ENCODE data around the gene CDK5.

Gene CDK5

DNA sequence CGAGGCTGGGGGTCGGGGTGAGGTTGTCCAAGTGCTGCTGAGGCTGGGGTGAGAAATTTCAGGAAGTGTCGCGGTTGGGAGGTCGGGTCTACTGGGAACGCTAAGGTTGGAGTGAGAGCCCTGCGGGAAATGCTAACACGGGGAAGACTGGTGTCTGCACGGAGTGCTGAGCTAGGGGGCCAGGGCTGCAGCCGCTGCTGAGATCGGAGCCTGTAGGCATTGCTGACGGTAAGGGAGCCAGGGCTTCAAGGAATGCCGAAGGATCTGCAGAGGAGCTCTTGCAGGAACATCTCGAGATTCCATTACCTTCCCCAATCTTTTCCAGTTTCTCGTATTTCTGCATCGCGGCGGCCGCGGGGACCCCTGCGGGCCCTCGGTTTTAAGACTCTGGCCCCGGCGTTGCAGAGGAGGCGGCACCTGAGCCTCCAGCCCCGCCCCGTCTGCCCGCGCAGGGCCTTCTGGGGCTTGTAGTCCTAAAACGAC lies at the start of gene CDK5:
CDK5 (minus strand) TSS at position 392 of the 483 bp plus-strand sequence; CDS start at position 343, 49 bp downstream.
- no peak for DNase-seq (ENCODE audit: low read depth, low spot score)

GRCh38 chr7:151104411-151105235 lies 46.9 kb upstream of the CDK5 start:
- peak; percentile 42 for DNase-seq (ENCODE audit: low read depth, low spot score)

GRCh38 chr7:151103973-151104372 lies 46.3 kb upstream of the CDK5 start:
- DNase-seq (ENCODE audit: low read depth, low spot score) = no peak

DNA sequence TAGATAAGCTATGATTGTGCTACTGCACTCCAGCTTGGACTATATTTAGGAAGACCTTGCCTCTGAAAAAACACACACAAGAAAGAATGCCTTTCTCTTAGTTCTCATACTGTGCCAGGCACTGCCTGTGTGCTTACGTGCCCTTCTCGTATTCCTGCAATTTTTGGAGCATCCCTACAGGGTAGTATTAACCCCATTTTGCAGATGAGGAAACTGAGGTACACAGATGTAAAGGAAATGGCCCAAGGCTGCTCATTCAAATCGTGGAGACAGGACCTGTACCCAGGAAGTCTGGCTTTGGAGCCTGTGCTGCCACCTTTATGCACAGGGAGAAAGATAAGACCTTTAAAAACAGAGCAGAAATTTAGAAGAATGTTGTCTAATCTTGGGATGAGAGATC lies 45.3 kb upstream of the CDK5 start:
- no peak for DNase-seq (ENCODE audit: low read depth, low spot score)

DNA sequence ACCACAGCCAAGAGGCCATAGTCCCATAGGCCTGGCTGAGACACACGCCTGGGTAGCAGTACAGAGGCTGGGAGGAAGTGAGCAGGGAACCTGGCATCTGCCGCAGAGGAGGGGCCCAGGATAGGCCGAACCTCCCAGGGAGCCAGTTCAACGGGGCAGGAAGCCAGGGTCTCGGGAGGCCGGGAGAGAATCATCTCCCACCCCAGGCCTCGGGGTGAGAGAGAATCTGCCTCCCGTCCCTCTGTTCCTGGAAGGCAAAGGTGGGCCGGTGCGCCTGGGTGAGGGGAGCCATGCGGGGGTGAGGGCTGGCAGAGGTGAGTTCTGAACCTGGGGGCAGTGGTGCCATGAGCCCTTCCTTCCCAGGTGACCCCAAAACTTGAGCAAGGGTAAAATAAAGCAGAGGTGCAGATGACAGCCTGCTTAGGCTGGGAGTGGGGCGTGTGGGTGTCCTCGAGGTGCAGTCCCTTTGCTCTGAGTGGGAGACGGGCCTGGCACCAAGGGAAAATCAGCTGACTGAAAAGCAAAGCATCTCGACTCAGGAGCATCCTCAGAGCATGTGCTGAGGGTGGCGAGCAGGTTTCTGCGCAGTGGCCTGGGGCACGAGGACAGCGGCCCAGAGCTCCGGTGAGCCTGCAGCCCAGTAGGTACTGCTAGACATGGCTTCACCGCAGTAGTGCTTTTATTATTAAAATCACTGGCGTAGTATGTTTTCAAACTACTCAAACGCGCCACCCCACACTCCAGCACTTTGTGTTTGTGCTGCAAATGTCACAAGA lies 44.1 kb upstream of the CDK5 start:
- DNase-seq (ENCODE audit: low read depth, low spot score) = no peak

DNA sequence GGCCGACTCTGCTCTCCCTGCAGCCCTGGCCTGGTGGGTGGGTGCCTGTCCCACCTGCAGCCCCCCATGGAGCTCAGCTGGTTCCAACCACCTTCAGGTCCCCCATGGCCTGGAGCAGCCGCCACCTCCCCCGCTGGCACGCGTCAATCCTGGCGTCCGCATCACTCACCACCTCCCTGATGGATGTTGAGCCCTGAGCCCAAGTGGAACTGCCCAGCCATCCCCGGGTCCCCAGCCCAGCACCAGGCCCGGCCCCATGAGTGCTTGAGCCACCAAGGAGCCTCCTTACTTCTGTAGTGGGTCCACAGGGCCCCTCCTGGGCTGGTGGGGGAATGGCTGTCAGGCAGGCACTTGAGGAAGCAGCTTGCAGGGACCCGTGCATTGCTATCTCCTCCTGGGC lies 43.2 kb upstream of the CDK5 start:
- DNase-seq (ENCODE audit: low read depth, low spot score) = no peak

GRCh38 chr7:151099486-151100211 lies 42.0 kb upstream of the CDK5 start:
- no peak for DNase-seq (ENCODE audit: low read depth, low spot score)

DNA sequence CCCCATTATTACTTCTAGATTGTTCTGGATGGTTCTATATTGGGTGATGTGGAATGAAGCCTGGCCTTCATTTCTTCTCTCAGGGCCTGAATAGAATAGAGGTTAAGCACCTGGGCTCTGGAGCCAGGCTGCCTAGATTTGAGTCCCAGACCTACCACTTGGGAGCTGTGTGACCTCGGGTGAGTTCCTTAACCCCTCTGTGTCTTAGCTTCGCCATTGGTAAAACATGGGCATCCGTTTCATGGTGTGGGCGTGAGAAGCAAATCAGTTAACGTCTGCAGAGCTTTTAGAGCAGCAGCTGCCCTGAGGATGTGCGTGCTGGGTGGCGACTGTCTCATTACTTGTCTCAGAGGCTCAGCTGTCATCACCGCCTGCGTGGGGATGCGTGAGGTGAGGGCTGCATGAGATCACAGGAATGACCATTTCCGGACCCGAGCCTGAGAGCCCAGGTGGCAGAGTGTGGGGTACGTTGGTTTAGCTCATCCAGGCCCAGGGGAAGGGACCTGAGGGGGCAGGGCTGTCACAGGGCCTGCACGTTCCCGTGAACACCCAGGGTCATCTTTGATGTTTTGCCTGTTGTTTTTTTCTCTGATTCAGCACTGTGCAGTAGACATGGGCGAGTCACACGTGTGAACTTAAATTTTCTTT lies 38.3 kb upstream of the CDK5 start:
- no peak for DNase-seq (ENCODE audit: low read depth, low spot score)

DNA sequence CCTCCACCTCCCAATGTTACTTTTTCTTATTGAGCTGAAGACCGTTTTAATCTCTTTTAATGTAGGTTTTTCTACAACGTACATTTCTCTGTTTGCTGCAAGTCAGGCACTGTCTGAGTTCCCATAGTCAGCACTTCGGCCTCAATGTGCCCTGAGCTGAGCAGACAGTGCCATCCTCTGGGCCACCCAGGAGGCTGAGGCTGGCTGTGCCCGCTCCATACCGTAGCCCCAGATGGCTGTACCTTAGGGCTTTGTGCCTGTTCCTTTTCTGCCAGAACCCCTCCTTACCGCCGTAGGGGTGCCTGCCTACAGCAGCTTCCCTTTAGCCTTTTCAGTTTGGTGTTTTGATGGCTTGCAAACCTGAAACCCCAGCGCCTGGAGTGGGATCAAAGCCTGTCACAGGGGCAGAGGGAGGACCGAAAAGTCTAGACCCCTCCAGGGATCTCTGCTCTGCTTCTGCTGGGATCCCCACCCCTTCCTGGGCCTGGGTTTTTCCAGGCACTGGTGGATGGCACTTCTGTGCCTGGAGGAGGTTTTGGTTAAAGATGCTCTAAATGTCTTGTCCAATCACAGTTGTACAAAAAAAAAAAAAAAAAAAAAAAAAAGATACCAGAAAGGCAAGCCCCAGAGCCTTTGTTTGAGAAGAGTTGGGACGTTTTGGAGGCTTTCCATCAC lies 37.6 kb upstream of the CDK5 start:
- no peak for DNase-seq (ENCODE audit: low read depth, low spot score)

GRCh38 chr7:151094675-151095074 lies 37.0 kb upstream of the CDK5 start:
- no peak for DNase-seq (ENCODE audit: low read depth, low spot score)

DNA sequence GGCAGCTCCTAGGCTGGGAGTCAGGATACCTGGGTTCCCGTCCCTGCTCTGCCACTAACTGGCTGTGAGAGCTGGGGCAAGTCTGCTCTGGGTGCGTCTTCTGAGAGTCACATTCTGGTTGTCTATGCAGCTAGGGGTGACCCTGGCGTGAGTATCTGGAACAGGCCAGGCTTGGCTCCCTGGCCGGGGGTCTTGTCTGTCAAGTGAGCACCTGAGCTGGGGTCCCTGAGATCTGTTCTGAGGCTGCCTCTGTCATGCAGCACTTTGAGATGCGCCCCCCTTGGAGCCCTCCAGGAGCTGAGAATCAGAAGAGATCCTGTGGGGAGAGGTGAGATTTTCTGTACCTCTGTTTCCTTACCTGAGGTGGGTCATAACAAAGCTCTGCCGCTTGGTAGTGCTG lies 36.1 kb upstream of the CDK5 start:
- DNase-seq (ENCODE audit: low read depth, low spot score) = no peak

DNA sequence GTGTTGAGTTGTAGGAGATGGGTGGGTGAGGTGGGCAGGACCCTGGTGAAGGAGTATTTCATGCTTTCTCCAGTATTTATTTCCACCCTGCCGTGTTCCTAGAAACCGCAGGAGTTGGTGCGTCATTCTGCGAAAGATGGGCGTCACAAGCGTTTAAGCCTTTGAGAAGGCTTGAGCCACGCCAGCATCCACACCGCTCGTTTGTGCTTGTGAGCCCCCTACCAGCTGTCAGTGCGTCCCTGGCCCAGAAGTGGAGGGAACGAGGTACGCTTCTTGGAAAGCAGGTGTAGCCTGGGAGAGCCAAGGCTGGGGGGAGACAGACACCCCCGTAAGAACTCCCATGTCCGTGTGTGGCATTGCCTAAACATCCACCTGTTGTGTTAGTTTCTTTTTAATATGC lies 34.3 kb upstream of the CDK5 start:
- DNase-seq (ENCODE audit: low read depth, low spot score) = no peak

- peak; percentile 82 for DNase-seq (ENCODE audit: low read depth, low spot score)
Measured at GRCh38 chr7:151091431-151091830, 33.7 kb upstream of the CDK5 start.

DNA sequence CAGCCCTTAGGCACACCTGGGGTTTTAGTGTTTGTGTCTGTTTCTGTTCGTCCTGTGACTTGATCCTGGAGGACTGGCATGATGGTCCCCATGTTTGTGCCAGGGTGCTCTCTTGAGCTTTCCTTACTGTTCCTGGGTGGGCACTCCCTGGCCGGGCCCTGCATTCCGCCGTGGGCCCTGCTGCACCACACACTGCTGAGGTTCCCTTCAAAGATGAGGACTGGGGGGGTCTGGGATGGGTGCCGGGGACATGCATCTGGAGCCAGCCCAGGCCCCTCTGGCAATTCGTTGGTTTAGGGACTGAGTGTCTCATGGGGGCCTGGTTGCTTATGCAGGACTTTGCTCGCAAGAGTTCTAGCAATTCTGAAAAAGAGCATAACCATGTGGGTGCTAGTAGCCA lies 33.3 kb upstream of the CDK5 start:
- DNase-seq (ENCODE audit: low read depth, low spot score) = no peak

DNA sequence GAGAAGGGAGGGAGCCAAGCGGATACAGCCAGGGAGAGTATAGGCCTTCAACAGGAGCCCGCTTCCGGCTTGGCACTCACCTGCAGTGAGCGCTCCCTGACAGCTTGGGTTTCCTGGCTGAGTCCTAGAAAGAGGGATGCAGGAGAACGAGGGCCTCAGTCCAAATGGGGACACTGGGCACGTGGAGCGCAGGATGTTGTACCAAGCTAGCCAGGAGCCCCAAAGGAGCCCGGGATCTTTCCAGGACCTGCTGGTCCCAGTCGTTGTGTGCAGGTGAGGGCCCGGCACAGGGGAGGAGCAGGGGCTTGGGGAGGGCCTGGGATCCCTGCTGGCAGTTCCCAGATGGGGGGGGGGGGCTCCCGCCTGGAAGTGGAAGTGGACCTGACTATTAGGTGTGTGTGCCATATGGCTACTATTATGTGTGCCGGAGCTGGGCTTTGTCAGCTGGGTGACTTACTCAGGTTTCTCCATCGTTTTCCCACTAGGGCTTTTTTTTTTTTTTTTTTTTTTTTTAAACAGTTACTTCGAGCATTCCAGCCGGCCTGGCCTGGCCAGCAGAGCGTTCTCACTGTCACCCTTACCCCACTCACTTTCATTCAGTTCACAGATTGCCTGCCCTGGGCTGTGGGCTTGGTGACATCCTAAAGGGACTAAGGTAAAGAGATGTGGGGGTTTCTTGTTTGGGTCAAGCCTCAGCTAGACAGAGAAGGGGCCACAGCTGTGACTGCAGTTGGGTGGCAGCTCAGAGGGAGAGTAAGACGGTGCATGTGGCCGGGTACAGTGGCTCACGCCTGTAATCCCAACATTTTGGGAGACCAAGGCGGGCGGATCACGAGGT lies 32.4 kb upstream of the CDK5 start:
- DNase-seq (ENCODE audit: low read depth, low spot score) = no peak

GRCh38 chr7:151088856-151089699 lies 31.4 kb upstream of the CDK5 start:
- peak; percentile 96 for DNase-seq (ENCODE audit: low read depth, low spot score)

GRCh38 chr7:151088019-151088855 lies 30.5 kb upstream of the CDK5 start:
- peak; percentile 32 for DNase-seq (ENCODE audit: low read depth, low spot score)
